HK-2 (cell line): ENCODE data around the gene GPATCH2L.

Source experiments
- DNase-seq: peaks from one replicate; pipeline ENCODE4 v3.0.0-alpha.2; 2018; ENCODE audit not compliant: unreplicated experiment

The GPATCH2L gene

DNA sequence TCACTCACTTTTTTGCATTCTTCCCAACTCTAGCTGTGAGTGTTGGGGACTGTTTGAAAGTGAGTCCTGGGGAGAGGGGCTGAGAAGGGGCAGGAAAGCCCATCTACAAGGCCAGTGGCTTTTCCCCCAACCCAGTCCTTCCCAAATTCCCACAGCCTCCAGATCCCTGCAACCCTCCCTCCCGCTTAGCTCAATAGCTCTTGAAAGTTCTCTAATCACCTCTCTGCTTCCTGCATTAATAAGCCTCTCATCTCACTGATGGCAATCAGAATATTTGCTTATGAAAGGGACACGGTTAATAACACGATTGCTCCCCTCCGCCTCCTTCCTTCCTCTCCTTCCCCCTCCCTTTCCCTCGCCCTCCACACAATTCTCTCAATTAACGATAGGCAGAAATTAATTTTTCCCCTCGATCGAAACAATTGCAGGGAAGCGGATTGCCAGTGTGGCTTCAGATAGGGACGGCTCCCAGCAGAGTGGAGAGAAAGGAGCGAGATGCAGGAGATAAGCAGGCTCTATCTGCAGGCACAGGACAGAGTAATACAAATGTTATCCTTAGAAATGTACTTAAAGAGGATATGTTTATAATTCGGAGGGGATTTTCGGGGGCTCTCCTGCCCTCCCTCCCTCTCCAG is 15.1 kb upstream of the GPATCH2L start:
- no peak for DNase-seq

DNA sequence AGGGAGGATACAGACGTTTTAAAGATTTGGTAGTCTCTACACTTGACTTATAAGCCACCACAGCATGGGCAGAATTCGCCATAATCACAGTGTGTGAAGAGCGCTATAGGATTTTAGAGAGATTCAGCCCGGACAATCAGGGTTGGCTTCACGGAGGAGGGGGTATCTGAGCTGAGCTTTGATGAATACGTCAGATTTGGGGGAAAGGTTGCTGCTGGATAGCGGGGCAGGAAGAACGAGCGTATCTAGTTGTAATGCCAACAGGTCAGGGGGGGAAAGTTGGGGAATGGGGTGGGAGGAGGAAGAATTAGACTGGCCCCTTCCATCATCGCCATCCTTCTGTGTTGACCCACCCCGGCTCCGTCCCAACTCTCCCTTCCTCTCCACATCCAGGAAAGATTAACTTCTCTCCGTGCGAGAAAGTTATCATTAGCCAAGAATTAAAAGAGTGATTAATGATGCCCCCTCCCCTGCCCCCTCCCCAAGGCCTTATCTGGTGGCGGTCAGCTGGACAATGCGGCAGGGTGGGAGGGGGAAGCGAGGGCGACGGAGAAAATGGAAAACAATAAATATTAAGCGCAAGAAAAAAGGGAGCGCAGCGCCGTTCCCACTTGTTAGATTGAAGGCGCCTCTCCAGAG is 13.5 kb upstream of the GPATCH2L start:
- DNase-seq, result no peak

DNA sequence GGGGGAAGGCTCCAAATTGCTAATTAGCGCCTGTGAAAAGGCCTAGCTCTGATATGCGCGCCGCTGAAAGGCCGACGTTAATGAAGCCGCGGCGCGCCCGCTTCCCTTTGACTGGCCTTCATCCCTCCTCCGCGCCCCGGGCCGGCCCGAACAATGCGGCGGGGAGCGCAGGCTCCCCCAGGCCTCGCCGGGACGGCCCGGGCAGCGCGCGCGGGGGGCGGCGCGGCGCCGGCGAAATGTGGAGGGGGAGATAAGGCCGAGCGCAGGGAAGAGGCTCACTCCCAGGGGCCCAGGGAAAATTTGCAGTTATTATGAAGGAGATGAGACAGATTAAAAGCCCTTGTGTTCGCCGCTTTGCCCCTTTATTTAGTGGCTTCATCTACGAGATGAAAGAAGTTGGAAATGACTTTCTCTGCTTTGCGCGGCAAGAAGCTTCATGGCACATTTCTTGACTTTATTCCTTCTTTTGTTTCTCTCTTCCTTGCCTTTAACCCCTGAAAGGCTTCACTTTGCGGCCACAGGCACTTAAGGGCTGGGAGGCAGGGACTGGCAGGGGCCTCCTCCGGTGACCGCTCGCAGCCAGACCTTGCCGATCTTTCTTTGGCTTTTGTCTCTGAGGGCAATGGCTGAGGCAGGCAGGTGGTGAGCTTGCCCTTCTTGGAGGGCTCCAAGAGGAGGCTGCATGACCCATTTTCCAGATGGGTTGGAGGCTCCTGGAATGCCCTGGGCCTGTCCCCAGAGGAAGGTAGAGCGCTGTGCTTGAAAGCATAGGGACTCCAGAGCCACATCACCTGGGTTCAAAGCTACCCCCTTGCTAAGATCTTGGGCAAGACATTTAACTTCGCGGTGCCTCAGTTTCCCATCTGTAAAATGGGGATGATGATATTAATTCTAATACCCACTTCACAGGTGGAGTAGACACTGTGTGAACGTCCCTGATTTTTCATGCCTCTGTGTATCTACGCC is 12.7 kb upstream of the GPATCH2L start:
- no peak for DNase-seq

DNA sequence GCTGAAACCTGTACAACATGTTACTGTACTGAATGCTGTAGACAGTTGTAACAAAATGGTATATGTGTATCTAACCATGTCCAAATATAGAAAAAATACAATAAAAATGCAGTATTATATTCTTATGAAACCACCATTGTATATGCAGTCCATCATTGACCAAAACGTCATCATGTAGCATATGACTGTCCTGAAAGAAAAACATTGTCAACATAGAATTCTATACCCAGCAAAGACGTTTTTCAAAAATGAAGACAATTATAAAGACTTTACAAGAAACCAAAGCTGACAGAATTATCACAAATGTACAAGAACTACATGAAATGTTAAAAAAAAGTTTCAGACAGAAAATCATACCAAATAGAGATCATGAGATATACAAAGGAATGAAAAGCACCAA is 8.1 kb upstream of the GPATCH2L start:
- DNase-seq, result no peak

DNA sequence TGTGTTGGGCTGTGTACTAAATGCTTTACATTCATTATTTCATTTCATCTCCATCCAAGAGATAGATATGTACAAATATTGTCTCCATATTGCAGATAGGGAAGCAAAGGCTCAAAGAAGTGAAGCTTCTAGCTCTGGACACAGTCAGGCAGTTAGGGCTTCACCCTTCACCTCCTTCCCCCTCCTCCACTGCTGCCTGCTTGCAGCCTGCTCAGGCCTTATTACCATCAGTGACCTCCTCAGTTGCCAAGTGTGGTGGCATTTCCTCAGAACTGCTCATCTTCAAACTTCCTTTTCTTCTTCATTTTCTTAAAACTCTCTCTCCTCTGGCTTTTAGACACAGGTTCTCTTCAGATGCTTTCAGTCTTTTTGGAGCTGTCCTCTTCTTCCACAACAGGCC is 4.7 kb upstream of the GPATCH2L start:
- DNase-seq, result no peak

DNA sequence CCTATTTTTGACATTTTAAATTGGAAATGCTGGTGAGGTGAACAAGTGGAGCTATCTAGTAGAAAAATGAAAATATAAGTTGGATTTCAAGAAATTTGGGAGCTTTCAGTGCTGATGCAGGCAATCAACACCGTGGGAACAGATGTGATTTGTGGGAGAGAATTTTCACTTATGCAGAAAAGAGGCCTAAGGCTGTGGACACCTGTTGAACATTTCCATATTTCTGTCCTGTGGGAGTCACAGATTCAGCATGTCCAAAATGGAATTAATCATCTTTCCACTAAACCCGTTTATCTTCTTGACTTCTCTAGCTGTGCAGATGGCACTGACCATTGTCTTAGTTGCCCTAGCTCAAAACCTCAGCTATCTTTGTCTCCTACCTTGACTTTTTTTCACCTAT is 2.5 kb upstream of the GPATCH2L start:
- DNase-seq, result no peak

DNA sequence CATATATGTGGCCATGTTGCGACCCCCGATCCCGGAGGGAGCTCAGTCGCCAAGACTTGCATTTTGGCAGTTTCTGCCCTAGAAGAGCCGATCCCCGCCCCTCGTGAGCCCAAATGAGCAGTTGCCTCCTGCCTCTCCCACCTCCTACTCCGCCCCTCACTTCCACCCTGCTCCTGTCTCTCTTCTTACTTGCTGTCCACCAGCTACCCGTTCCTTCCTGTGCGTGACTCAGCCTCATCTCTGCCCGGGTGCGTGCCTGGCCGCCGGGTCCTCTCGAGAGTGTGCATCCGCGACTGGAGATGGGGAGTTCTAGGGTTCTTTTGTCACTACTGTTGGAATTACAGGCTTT is 585 bp downstream of the GPATCH2L start:
- DNase-seq, result peak; percentile 84

DNA sequence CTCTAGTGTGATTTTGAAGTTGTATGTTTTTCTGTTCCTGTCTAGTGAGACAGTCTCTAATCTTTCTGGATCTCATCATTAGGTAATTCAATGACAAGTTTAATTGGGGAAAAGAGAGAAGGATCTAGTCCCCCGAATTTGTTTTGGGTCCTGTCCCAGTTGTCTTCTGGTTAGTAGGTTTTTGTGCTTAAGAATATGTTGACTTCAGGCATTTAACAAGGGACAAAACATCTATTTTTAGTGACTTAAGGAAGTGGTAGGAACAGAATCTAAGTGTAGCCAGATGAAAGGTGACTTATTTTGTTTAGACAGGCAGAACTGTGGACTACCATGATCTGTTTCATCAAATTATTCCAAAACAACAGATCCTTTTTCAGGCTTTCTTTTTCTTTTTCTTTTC is 2.2 kb downstream of the GPATCH2L start:
- DNase-seq, result no peak

DNA sequence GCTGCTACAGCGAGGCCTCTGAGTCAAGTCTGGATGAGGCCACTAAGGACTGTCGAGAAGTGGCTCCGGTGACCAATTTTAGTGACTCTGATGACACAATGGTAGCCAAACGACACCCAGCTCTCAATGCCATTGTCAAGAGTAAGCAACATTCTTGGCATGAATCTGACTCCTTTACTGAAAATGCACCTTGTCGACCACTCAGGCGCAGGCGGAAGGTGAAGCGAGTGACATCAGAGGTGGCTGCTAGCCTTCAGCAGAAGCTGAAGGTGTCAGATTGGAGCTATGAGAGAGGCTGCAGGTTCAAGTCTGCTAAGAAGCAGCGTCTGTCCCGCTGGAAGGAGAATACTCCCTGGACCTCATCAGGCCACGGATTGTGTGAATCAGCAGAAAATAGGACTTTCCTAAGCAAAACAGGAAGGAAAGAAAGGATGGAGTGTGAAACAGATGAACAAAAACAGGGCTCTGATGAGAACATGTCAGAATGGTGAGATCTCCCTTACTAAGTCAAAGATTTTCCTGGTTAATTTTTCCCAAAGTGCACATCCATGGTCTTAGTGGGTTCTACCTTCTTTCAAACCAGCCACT is 2.9 kb downstream of the GPATCH2L start:
- DNase-seq, result no peak

DNA sequence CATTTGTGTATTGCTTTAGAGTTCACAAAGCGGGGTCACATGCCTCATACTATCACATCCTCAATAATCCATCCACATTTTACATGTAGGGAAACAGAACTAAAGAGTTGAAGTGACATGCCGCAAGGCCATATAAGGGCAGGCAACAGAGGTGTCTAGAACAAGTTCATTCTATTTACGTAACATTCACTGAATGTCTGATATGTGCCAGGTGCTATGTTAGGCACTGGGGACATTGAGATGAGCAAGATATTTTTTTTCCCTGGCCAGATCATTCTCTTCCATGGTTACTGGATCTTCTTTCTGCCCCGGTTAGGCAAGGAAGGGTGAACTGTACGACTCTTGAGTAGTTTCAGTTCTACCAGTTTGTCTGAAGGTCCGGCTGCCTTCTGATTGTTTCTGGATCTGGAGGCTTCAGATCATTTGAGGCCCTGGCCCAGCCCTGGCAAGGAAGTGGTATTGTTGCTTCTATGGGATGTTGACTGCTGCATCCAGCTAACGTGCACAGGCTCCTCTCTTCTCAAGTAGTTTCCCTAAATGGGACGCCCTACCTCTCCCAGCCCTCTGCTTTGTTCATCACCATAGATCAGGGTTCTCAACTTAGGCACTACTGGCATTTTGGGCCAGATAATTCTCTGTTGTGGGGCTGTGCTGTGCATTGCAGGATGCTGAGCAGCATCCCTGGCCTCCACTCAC is 12.1 kb downstream of the GPATCH2L start:
- no peak for DNase-seq

DNA sequence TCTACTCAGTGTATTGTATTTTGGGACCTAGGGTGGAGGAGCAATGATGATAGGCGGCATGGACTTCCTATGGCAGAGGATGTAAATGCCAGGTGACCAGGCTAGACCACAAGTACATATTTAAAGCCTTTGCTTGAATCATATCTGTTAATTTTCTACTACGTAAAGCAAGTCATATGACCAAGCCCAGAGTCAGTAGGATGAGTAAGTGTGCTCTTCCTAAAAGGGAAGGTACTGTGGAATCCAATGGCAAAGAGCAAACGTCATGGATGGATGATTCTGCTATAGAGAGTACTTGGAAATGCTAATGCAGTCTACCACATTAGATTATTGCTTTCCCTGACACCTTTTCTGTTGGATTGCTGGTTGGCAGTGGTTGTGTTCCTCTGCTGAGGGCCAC is 16.8 kb downstream of the GPATCH2L start:
- peak; percentile 41 for DNase-seq

DNA sequence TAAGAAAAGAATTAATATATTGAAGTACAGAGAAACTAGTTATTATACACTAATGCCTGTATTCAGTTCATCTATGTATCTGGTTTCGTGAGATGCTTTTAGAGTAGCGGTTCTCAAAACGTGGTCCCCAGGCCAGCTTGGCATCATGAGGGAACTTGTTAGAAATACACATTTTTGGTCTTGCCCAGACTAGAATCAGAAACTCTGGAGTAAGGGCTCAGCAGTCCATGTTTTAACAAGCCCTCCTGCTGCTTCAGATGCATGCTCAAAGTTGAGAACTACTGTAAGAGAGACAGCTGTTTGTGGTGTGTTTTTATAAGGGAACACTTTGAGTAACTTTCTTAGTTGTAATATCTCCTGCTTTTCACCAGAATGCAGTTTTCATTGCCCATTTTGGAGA is 18.1 kb downstream of the GPATCH2L start:
- DNase-seq, result no peak

DNA sequence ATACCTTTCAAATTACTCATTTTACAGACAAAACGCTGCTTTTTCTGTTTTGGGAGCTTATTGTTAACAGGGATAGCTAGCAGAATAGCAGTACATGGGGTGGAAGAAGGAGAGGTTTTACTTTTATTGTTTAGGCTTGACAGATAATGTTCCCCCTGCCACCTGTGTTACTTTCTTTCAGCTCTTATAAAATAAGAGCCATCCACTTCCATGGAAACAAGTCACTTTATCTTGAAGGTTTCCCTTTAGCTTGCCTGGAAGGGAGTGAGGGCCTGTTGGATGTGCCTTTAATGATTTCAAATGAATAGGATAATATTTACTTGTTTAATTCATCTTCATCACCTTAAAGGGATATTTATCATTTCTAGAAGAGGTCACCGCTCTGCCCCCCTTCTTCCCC is 23.3 kb downstream of the GPATCH2L start:
- no peak for DNase-seq

DNA sequence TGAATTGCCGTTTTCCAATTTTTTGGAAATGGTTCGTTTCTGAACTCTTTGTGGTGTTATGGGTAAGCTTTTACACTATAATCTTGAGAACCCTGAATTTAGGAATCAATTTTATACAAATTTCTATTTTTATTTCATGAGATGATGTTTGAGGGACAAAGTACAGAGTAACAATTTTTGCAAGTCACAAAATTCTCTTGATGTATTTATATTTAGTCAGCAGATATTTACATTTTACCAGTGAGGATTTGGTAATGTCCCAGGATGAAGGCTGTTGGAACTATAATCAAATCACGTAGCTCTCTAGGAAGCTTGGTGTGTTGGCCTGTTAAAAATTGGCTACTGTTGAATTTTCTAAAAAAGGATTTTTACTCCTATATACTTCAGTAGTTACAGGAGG is 24.2 kb downstream of the GPATCH2L start:
- DNase-seq, result no peak

DNA sequence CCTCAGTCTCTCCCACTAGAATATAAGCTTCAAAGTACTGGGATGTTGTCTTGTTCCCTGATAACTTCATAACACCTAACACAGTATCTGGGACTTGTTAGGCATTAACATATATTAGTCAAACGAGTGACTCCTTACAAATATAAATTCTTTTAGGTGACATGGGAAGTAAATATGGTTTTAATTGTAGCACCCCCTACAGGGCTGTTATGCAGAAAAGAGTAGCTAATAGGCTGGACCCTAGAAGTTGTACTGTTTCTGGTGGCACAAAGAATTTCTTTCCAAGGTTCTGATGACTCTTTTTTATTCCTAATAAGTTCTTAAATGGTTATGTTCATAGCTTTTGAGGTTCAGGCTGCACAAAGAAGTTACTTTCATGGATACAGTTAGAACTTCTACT is 29.8 kb downstream of the GPATCH2L start:
- no peak for DNase-seq

DNA sequence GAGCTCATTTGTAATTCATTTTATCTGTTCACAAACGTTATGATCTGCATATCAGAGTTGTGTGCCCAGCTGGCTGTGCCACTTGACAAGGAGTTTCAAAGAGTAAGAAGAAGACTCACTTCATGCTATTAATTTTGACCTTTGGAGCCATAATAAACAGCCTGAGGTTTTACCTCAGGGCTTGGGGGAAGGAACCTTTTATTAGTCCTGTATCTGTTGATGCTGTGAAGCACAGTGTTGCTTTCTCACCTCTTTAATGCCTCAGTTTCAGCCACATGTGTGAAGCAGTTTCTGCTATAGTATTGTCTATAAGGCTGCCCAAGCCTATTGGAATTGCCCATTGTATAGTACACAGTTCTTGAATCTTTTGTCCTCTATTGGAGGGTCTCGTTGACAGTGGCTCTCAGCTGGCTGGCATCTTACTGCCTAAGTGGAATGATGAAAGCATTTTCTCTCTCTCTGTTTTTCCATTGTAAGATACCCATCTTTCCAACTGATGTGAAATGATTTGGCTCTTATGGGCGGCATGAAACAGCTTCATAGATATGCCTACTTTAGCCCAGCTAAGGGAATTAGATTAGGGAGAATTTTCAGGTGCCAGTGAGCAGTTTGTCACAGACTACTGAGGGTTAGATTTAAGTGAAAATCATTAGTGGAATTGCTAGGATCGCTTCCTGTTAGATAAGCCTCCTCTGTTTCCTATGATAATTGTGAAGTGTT is 34.7 kb downstream of the GPATCH2L start:
- no peak for DNase-seq

DNA sequence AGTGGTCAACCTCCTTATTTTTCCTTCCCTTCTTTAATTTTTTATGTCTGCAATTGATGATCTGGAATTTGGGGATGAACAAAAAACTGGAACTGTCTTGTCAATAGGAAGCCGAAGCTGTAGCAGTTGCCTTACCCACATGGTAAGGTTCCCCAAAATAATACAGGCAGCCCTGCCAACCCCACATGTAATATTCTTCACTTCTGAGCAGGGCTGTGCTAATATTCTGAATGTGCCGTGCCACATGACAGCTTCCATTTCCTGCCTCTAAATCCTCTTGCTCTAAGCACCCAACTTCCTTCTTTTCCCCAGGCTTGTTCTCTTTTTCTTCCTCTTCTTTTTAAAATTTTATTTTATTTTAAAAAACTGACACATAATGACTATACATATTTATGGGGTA is 39.6 kb downstream of the GPATCH2L start:
- no peak for DNase-seq

DNA sequence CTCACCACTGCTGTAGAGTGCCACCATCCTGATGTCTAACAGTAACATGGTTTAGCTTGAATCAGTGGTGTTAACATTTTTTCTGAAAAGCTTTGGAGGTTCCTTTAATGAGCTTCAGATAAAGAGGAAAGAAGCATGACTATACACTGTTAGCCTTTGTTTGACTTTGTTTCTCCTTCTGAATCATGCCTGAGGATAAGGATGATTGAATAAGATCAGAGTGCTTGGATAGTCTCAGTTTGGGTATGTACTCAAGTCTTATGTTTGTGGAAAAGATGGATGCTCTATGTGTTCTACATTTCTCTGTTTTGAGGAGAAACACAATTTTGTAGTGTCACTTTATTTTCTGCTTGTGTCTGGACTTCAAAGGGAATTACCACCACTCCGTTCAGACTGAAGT is 42.0 kb downstream of the GPATCH2L start:
- DNase-seq, result no peak

DNA sequence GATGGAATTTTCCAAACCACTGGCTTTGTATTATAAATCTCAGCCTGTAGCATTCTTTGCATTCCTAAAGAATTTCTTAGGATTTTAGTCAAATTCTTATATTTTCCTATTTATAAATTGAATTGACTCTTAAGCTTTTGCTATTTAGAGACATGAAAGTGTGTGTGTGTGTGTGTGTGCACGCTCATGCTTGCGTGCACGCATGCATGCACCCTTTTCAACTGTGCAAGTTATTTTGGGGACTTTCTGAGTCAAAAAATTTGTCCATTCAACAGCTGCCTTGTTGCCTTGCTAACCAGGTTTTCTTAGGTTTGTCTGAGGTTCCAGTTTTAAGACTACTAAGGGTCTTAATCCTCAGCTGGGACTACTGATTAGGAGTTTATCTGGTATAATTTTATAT is 42.6 kb downstream of the GPATCH2L start:
- no peak for DNase-seq

DNA sequence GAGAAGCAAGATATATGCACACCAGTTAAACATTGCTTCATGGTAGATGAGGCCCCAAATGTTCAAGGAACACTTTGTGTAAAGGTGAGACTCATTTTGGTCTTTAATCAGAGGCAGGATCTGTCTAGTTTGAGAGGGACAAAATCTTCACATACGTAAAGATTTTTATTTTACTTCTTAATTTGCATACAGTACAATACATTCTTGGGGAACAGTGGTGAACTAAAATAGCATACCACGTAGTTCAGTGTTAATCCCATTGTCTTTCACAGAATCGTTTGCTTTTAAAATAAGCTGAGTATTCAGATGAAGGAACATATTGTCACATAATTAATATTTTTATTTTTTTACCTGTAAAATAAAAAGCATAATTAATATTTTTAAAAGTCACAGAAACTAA is 43.3 kb downstream of the GPATCH2L start:
- no peak for DNase-seq

DNA sequence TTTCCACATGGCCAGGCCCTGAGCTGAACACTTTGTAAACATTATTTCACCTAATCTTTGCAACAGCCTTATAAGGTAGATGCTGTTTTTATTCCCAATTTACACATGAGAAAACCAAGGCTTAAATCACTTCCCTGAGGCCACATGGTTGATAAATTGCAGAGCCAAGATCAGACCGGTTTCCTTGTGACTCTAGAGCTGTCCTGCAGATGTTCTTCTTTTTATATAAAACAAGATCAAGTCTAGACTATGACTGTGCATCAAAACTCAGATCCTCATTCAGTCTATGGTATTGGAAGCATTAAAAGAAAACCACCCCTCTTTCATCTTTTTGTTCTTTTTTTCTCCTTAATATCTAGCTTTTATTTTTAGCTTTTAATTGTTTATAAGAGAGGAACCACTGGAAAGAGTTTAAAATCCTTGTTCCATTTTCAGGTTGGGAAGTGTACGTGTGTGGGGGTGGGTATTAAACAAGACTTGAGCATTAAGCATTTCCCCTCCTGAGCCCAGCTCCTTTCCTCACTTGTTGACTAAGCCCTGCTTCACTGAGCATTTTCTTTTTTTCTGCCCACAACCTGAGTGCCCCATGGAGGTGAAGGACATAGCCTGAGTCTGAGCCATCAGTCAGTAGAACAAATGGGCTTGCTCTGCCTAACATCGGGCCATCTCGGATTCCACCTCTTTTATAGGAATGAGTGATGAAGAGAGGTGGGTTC is 45.4 kb downstream of the GPATCH2L start:
- DNase-seq, result no peak
